HCT116 (cell line): Measurements from ENCODE around the gene TTLL4. TPM values are rescaled to one million over a fixed set of nuclear protein-coding genes. Genes with fewer than 3 reads are reported as not detected.

Experiments
- ATAC-seq: fragments of 200-7000 bp; cut with Tn5 transposase; 2 replicates; pipeline ENCODE4 v1.9.1; 2020; ENCODE audit warnings: mild to moderate bottlenecking, moderate library complexity
- BruUV-seq: library from RNA; stranded (reverse); fragments of 400-500 nt; replicated peaks from 2 replicates; lab custom pipeline; 2021; lab: Mats Ljungman, UMichigan
- CTCF ChIA-PET: fragments of 300-600 bp; sonication (Branson Sonifier 250); formaldehyde crosslinking; loops from one replicate; lab custom pipeline; 2021; ENCODE audit warnings: antibody characterized with exemption; lab: Charles Lee
- POLR2A ChIA-PET: fragments of 300-600, 350-600 bp; sonication (Branson Sonifier 250); formaldehyde crosslinking; loops from one replicate; lab custom pipeline; 2021; ENCODE audit warnings: antibody characterized with exemption; lab: Charles Lee
- RAD21 ChIA-PET, 2 experiments: fragments of 300-600 bp; sonication (Branson Sonifier 250); formaldehyde crosslinking; loops; one replicate each; lab custom pipeline; 2023; ENCODE audit warnings: low total read pairs in 2 of 2; ENCODE audit not compliant: uncharacterized antibody in 2 of 2, unreplicated experiment in 2 of 2, low non-redundant PET in 1 of 2; lab: Charles Lee
- DNase-seq: peaks from one replicate; pipeline ENCODE4 v3.0.0-alpha.2; 2010; ENCODE audit warnings: low read depth, low spot score
- H2AFZ ChIP-seq: fragments of 200-600 bp; shearing (Covaris generic), sonication (generic); 2 replicates; pipeline ENCODE4 v1.6.1; 2017; ENCODE audit warnings: low read depth, mixed run types, mixed read lengths, antibody characterized with exemption, low read length; ENCODE audit not compliant: poor library complexity, severe bottlenecking
- H3K27ac ChIP-seq: 2 replicates; pipeline ENCODE4 v1.5.1; 2012; ENCODE audit warnings: low read depth, low read length
- H3K27me3 ChIP-seq: fragments of 200-600 bp; sonication (generic); 2 replicates; pipeline ENCODE4 v1.6.1; 2016; ENCODE audit warnings: mixed run types, low read length, mixed read lengths; ENCODE audit not compliant: insufficient read depth
- H3K36me3 ChIP-seq, 2 experiments: fragments of 200-500 bp in 1 of 2; fragments of 200-600 bp in 1 of 2; sonication (Bioruptor generic) in 1 of 2; sonication (generic) in 1 of 2; 2 replicates each; pipeline versions ENCODE4 v1.5.1 to v1.6.1; 2014 to 2016; ENCODE audit warnings: low read length in 2 of 2, inconsistent platforms in 1 of 2, mixed read lengths in 1 of 2, mixed run types in 1 of 2; ENCODE audit not compliant: insufficient read depth in 2 of 2, control insufficient read depth in 1 of 2
- H3K4me1 ChIP-seq, 2 experiments: fragments of 200-600 bp in 1 of 2; sonication (generic) in 1 of 2; 2 replicates each; pipeline versions ENCODE4 v1.5.1 to v1.6.1; 2012 to 2017; ENCODE audit warnings: low read length in 2 of 2, inconsistent platforms in 1 of 2, mild to moderate bottlenecking in 1 of 2, mixed read lengths in 1 of 2, mixed run types in 1 of 2, moderate library complexity in 1 of 2; ENCODE audit not compliant: insufficient read depth in 2 of 2, control insufficient read depth in 1 of 2
- H3K4me2 ChIP-seq: fragments of 200-600 bp; sonication (generic); 2 replicates; pipeline ENCODE4 v1.6.1; 2017; ENCODE audit warnings: mixed run types, low read length, mixed read lengths
- H3K4me3 ChIP-seq, 2 experiments: fragments of 200-600 bp in 1 of 2; sonication (generic) in 1 of 2; replicated peaks in 1 of 2; 2 replicates each; pipeline ENCODE4 v1.5.1; 2011 to 2016; ENCODE audit warnings: low read length in 2 of 2, control low read depth in 1 of 2, low read depth in 1 of 2, mild to moderate bottlenecking in 1 of 2, mixed read lengths in 1 of 2, mixed run types in 1 of 2
- H3K79me2 ChIP-seq: fragments of 200-600 bp; sonication (generic); 2 replicates; pipeline ENCODE4 v1.6.1; 2017; ENCODE audit warnings: mild to moderate bottlenecking, mixed run types, low read length, moderate library complexity, mixed read lengths; ENCODE audit not compliant: insufficient read depth
- H3K9ac ChIP-seq: fragments of 200-600 bp; sonication (generic); 2 replicates; pipeline ENCODE4 v1.6.1; 2016; ENCODE audit warnings: low read length, mixed read lengths
- H3K9me2 ChIP-seq: fragments of 200-600 bp; sonication (generic), shearing (Covaris generic); 2 replicates; pipeline ENCODE4 v1.6.1; 2017; ENCODE audit warnings: mixed run types, mild to moderate bottlenecking, moderate library complexity; ENCODE audit not compliant: insufficient read depth
- H3K9me3 ChIP-seq, 2 experiments: fragments of 200-500 bp in 1 of 2; fragments of 200-600 bp in 1 of 2; sonication (Bioruptor generic) in 1 of 2; sonication (generic) in 1 of 2; 2 replicates each; pipeline ENCODE4 v1.6.1; 2014 to 2017; ENCODE audit warnings: low read length in 2 of 2, mixed read lengths in 2 of 2, inconsistent platforms in 1 of 2, low read depth in 1 of 2, mild to moderate bottlenecking in 1 of 2, mixed run types in 1 of 2, moderate library complexity in 1 of 2; ENCODE audit not compliant: control insufficient read depth in 1 of 2, insufficient read depth in 1 of 2
- H4K20me1 ChIP-seq: fragments of 200-600 bp; sonication (generic), shearing (Covaris generic); 2 replicates; pipeline ENCODE4 v1.6.1; 2017; ENCODE audit warnings: mixed run types, mild to moderate bottlenecking, moderate library complexity; ENCODE audit not compliant: insufficient read depth
- CBX3 ChIP-seq: IDR thresholded peaks from 2 replicates; pipeline ENCODE4 v1.6.1; 2012; ENCODE audit warnings: low read depth
- CEBPB ChIP-seq: IDR thresholded peaks from 2 replicates; pipeline ENCODE4 v1.6.1; 2012; ENCODE audit warnings: low read depth
- ELF1 ChIP-seq: IDR thresholded peaks from 2 replicates; pipeline ENCODE4 v1.6.1; 2012; ENCODE audit warnings: low read depth, borderline replicate concordance
- EZH2 ChIP-seq: fragments of 200-600 bp; sonication (generic); IDR thresholded peaks from 2 replicates; pipeline ENCODE4 v1.6.1; 2017; ENCODE audit warnings: antibody characterized with exemption, mixed run types
- EZH2phosphoT487 ChIP-seq: fragments of 200-600 bp; IDR thresholded peaks from 2 replicates; pipeline ENCODE4 v1.6.1; 2018; ENCODE audit warnings: antibody characterized with exemption, borderline replicate concordance
- FOSL1 ChIP-seq: IDR thresholded peaks from 2 replicates; pipeline ENCODE4 v1.6.1; 2012; ENCODE audit warnings: low read depth
- SIN3A ChIP-seq: IDR thresholded peaks from 2 replicates; pipeline ENCODE4 v1.6.1; 2012; ENCODE audit warnings: low read depth
- TCF7L2 ChIP-seq: IDR thresholded peaks from 2 replicates; pipeline ENCODE4 v1.7.0; 2011; ENCODE audit warnings: borderline replicate concordance, inconsistent platforms; ENCODE audit not compliant: insufficient read depth, insufficient read length; ENCODE audit errors: extremely low read depth
- YY1 ChIP-seq: IDR thresholded peaks from 2 replicates; pipeline ENCODE4 v1.6.1; 2011; ENCODE audit warnings: low read length, low read depth, moderate library complexity, mild to moderate bottlenecking; ENCODE audit not compliant: insufficient replicate concordance; ENCODE audit errors: extremely low read depth
- ZFX ChIP-seq: fragments of 450-650 bp; IDR thresholded peaks from 2 replicates; pipeline ENCODE4 v1.6.1; 2017
- intact Hi-C: fragments of 100-400 bp; cut with micrococcal nuclease; formaldehyde crosslinking; loops from 2 replicates; pipeline ENCODE4 v1.10.0; 2022
- total RNA-seq: library from RNA; stranded (reverse); gene quantifications from one replicate; pipeline ENCODE4 v1.2.1, GENCODE V29; 2021; ENCODE audit not compliant: unreplicated experiment
- TF ChIP-seq, protein P1 (sequence below): IDR thresholded peaks from 2 replicates; pipeline ENCODE4 v1.6.1; 2011; ENCODE audit warnings: mild to moderate bottlenecking, low read length, moderate library complexity; ENCODE audit not compliant: insufficient replicate concordance; ENCODE audit errors: extremely low read depth
- TF ChIP-seq, protein P2 (sequence below): IDR thresholded peaks from 2 replicates; pipeline ENCODE4 v1.6.1; 2012
- TF ChIP-seq, protein P3 (sequence below), 3 experiments: fragments of 200-600 bp in 1 of 3; sonication (generic) in 1 of 3; IDR thresholded peaks in 2 of 3; conservative IDR thresholded peaks in 1 of 3; 2 replicates each; pipeline ENCODE4 v1.5.1; 2012 to 2017; ENCODE audit warnings: low read depth in 2 of 3, low read length in 2 of 3, antibody characterized with exemption in 1 of 3, borderline replicate concordance in 1 of 3, control low read depth in 1 of 3, mild to moderate bottlenecking in 1 of 3, mixed read lengths in 1 of 3, mixed run types in 1 of 3, moderate library complexity in 1 of 3; ENCODE audit not compliant: insufficient read depth in 1 of 3
- TF ChIP-seq, protein P4 (sequence below): IDR thresholded peaks from 2 replicates; pipeline ENCODE4 v1.6.1; 2012; ENCODE audit warnings: low read depth

Gene TTLL4
- total RNA-seq, 1 experiment from 2014 or later = 53.0 TPM

DNA sequence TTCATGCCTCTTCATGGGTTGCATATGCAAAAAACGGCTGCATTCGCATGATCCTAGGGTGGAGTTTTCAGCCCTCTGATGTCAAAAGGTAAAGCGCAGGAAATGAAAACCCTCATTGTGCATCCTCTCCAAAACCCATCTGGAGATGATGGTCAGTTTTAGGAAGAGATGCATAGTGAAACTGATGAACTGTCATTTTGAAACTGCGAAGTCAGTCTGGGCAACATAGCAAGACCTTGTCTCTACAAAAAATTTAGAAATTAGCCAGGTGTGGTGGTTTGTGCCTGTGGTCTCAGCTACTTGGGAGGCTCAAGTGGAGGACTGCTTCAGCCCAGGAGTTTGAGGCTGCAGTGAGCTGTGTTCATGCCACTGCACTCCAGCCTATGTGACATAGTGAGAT is 2.5 kb upstream of the TTLL4 start:
- Histone ChIP-seq H3K27ac (no peak overlapping the region), H3K79me2 (peaks cover 22% of the 10 kb centered on the region), H3K27me3 (no peaks in the 10 kb centered on the region), H3K4me1 (peaks cover 5 to 18% of the 10 kb centered on the region in 2 experiments; a peak in 3 of 4 replicates), H4K20me1 (no peaks in the 10 kb centered on the region; the same call in 1 of the 2 replicates), H3K36me3 (no peaks in the 10 kb centered on the region), H3K9me3 (no peaks in the 10 kb centered on the region), H2AFZ (no peak overlapping the region), H3K4me3 (no peak overlapping the region), H3K9ac (no peak overlapping the region), H3K9me2 (no peaks in the 10 kb centered on the region), H3K4me2 (no peak overlapping the region)
- DNase-seq (no peak), ATAC-seq (no peak)
- POLR2A ChIA-PET = no interaction called here
- intact Hi-C loops = no loop called here
- RAD21 ChIA-PET = interaction anchor here in 1 of 2 experiments (0.7 kb wide), 1 partner anchor 49 kb away, joined by 4 read pairs; the partner anchor contains the start of genes BCS1L and ZNF142
- TF ChIP-seq CBX3 = no peak
- TF ChIP-seq YY1 = no peak
- TF ChIP-seq FOSL1 = no peak
- no peak for TF ChIP-seq EZH2phosphoT487
- TF ChIP-seq, protein P1, sequence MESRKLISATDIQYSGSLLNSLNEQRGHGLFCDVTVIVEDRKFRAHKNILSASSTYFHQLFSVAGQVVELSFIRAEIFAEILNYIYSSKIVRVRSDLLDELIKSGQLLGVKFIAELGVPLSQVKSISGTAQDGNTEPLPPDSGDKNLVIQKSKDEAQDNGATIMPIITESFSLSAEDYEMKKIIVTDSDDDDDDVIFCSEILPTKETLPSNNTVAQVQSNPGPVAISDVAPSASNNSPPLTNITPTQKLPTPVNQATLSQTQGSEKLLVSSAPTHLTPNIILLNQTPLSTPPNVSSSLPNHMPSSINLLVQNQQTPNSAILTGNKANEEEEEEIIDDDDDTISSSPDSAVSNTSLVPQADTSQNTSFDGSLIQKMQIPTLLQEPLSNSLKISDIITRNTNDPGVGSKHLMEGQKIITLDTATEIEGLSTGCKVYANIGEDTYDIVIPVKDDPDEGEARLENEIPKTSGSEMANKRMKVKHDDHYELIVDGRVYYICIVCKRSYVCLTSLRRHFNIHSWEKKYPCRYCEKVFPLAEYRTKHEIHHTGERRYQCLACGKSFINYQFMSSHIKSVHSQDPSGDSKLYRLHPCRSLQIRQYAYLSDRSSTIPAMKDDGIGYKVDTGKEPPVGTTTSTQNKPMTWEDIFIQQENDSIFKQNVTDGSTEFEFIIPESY = no peak
- TF ChIP-seq CEBPB = no peak
- TF ChIP-seq, protein P2, sequence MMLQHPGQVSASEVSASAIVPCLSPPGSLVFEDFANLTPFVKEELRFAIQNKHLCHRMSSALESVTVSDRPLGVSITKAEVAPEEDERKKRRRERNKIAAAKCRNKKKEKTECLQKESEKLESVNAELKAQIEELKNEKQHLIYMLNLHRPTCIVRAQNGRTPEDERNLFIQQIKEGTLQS = no peak
- TF ChIP-seq ZFX = no peak
- no peak for TF ChIP-seq ELF1
- TF ChIP-seq TCF7L2 = no peak
- TF ChIP-seq SIN3A = no peak
- TF ChIP-seq, protein P3, sequence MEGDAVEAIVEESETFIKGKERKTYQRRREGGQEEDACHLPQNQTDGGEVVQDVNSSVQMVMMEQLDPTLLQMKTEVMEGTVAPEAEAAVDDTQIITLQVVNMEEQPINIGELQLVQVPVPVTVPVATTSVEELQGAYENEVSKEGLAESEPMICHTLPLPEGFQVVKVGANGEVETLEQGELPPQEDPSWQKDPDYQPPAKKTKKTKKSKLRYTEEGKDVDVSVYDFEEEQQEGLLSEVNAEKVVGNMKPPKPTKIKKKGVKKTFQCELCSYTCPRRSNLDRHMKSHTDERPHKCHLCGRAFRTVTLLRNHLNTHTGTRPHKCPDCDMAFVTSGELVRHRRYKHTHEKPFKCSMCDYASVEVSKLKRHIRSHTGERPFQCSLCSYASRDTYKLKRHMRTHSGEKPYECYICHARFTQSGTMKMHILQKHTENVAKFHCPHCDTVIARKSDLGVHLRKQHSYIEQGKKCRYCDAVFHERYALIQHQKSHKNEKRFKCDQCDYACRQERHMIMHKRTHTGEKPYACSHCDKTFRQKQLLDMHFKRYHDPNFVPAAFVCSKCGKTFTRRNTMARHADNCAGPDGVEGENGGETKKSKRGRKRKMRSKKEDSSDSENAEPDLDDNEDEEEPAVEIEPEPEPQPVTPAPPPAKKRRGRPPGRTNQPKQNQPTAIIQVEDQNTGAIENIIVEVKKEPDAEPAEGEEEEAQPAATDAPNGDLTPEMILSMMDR (IDR thresholded peaks at IDR 0.05 in 2 of 3, conservative IDR thresholded peaks at IDR 0.05 in 1 of 3; ENCODE audit: borderline replicate concordance in 1 of 3, insufficient read depth in 1 of 3, low read depth in 2 of 3, low read length in 2 of 3) = no peak
- TF ChIP-seq EZH2 = no peak
- TF ChIP-seq, protein P4, sequence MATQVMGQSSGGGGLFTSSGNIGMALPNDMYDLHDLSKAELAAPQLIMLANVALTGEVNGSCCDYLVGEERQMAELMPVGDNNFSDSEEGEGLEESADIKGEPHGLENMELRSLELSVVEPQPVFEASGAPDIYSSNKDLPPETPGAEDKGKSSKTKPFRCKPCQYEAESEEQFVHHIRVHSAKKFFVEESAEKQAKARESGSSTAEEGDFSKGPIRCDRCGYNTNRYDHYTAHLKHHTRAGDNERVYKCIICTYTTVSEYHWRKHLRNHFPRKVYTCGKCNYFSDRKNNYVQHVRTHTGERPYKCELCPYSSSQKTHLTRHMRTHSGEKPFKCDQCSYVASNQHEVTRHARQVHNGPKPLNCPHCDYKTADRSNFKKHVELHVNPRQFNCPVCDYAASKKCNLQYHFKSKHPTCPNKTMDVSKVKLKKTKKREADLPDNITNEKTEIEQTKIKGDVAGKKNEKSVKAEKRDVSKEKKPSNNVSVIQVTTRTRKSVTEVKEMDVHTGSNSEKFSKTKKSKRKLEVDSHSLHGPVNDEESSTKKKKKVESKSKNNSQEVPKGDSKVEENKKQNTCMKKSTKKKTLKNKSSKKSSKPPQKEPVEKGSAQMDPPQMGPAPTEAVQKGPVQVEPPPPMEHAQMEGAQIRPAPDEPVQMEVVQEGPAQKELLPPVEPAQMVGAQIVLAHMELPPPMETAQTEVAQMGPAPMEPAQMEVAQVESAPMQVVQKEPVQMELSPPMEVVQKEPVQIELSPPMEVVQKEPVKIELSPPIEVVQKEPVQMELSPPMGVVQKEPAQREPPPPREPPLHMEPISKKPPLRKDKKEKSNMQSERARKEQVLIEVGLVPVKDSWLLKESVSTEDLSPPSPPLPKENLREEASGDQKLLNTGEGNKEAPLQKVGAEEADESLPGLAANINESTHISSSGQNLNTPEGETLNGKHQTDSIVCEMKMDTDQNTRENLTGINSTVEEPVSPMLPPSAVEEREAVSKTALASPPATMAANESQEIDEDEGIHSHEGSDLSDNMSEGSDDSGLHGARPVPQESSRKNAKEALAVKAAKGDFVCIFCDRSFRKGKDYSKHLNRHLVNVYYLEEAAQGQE = no peak
- CTCF ChIA-PET = interaction anchor here (1.4 to 1.5 kb wide), 2 partner anchors 21 to 139 kb away, joined by 6 to 8 read pairs; no protein-coding TSS in a partner anchor
- no TSS peak for BruUV-seq
